Measurements from ENCODE around the gene SLCO1A2. TPM values are rescaled to one million over a fixed set of nuclear protein-coding genes. Genes with fewer than 3 reads are reported as not detected.
"Not testable (repeated sequence)": the region's sequence is repeated elsewhere in the genome, so short reads cannot be mapped to it uniquely, and the experiment has no call there.

SLCO1A2 gene
- total RNA-seq, 1 donor: 0.86 TPM

DNA sequence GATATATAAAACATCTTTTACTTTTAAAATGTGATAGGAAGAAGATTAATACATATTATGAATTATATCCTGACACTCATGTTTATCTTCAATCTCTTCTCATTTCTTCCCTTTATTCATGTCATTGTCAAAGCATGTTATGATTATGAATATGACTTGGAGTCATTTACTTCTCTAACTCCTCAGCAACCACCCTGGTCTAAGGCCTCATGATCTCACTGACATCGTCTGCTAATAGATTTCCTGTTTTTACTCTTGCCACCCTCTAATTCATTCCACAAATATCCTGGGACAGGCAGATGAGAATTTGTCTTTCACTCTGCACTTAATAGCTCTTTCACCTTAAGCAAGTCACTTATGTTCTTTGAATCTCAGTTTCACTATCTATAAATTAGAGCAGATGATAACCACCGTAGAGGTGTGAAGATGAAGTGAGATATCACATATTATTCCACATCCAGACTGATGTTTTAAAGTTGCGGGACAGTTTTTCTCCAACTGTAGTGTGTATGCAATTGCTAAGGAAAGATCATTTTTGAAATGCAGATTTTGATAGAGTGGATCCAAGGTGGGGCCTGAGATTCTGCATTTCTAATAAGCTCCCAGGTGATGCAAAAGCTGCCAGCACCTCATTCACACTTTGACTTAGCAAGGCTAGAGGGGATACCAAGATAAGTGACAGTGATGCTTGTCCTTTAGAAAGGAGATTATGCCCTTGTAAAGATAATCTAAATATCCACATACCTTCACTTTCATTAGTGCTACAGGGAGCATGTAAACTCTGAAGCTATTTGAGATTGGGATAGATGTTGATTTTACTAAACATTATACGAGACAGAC, 34.6 kb upstream of the SLCO1A2 start:
- H3K4me3 ChIP-seq (ENCODE audit: low read depth, low read length): no peak overlapping the region
- DNase-seq (ENCODE audit: low read depth): no peak
- TF ChIP-seq, protein P1, sequence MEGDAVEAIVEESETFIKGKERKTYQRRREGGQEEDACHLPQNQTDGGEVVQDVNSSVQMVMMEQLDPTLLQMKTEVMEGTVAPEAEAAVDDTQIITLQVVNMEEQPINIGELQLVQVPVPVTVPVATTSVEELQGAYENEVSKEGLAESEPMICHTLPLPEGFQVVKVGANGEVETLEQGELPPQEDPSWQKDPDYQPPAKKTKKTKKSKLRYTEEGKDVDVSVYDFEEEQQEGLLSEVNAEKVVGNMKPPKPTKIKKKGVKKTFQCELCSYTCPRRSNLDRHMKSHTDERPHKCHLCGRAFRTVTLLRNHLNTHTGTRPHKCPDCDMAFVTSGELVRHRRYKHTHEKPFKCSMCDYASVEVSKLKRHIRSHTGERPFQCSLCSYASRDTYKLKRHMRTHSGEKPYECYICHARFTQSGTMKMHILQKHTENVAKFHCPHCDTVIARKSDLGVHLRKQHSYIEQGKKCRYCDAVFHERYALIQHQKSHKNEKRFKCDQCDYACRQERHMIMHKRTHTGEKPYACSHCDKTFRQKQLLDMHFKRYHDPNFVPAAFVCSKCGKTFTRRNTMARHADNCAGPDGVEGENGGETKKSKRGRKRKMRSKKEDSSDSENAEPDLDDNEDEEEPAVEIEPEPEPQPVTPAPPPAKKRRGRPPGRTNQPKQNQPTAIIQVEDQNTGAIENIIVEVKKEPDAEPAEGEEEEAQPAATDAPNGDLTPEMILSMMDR (IDR thresholded peaks at IDR 0.05; ENCODE audit: insufficient read depth, low read depth, low read length): no peak

GRCh38 chr12:21360632-21361031, 25.9 kb upstream of the SLCO1A2 start:
- not testable (repeated sequence) for H3K4me3 ChIP-seq (ENCODE audit: low read depth, low read length); DNase-seq (ENCODE audit: low read depth)

DNA sequence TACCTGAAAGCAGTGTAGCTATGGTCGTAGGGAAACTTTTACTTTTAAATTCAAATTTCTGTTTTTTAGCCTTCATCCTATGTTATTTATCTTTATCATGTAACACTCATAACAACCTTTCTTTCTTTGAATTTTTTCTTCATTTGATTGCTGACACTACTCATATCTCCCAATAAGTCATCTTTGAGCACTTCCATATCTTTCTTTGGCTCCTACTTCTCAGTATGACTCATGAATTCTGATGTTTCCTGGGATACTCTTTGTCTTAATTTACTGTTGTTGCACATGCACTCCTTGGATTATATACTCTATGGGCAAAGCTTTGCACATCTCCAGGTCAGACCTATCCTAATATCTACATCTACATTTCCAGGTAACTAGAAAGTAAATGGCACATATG, 19.9 kb upstream of the SLCO1A2 start:
- no peak for DNase-seq (ENCODE audit: low read depth)
- TF ChIP-seq, protein P1 (IDR thresholded peaks at IDR 0.05; ENCODE audit: insufficient read depth, low read depth, low read length): no peak
- no peak overlapping the region for H3K4me3 ChIP-seq (ENCODE audit: low read depth, low read length)

- no peak for DNase-seq (ENCODE audit: low read depth)
- H3K4me3 ChIP-seq (ENCODE audit: low read depth, low read length): no peak overlapping the region
- TF ChIP-seq, protein P1 (IDR thresholded peaks at IDR 0.05; ENCODE audit: insufficient read depth, low read depth, low read length): no peak
Observed at GRCh38 chr12:21353948-21354347, 19.2 kb upstream of the SLCO1A2 start.

GRCh38 chr12:21353487-21353886, 18.8 kb upstream of the SLCO1A2 start:
- H3K4me3 ChIP-seq (ENCODE audit: low read depth, low read length): no peak overlapping the region
- no peak for DNase-seq (ENCODE audit: low read depth)
- TF ChIP-seq, protein P1 (IDR thresholded peaks at IDR 0.05; ENCODE audit: insufficient read depth, low read depth, low read length): no peak

DNA sequence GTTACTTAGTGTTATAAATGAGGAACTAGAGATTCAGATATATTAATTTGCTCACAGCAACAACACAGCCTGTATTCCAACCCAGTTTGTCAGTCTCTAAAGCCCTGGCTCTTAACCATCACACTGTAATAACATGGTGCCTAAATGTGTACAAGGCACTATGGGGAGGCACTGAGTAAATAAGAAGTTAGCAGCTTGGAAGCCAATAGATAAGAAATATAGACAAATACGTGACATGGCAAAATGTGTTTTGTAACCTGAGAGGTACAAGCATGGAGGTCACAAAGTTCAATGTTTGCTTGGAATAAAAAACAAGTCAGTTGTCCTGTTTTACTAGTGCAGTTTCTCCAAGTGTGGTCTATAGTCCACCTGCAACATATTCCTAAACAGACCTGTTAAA, 16.3 kb upstream of the SLCO1A2 start:
- DNase-seq (ENCODE audit: low read depth): no peak
- TF ChIP-seq, protein P1 (IDR thresholded peaks at IDR 0.05; ENCODE audit: insufficient read depth, low read depth, low read length): no peak
- no peak overlapping the region for H3K4me3 ChIP-seq (ENCODE audit: low read depth, low read length)

DNA sequence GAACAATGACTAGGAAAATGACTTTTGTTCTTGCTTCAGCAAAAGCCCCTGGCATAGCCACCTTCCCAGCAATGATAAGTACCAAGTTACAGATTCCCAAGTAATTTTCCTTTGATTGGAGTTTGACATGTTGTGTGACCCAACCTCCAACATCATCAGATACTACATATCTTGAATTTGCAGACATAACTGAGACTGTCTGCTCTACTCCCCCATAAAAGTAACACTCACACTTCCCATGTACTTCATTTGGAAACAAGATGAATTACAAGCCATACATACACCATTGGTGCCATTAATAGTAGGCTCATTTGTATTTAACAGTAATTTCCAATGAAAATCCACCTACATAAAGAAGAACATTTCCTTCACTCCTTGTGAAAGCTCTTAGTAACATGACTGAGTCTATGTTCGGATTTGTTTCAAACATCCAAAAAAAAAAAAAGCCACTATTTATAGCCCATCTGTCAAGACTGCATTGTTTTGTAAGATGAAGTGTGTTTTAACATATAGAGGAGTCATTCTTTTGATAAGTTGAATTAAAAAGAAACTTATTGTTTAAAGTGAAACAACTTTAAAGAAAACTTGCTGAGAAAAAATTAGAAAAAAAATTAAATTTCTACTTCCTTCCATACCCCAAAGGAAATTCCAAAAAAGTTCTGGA, 12.0 kb upstream of the SLCO1A2 start:
- TF ChIP-seq, protein P1 (IDR thresholded peaks at IDR 0.05; ENCODE audit: insufficient read depth, low read depth, low read length): no peak
- no peak for DNase-seq (ENCODE audit: low read depth)
- no peak overlapping the region for H3K4me3 ChIP-seq (ENCODE audit: low read depth, low read length)
